Upper lobe of right lung (tissue), 1 donor: Measurements from ENCODE around the gene TWIST2. TPM values are rescaled to one million over a fixed set of nuclear protein-coding genes. Genes with fewer than 3 reads are reported as not detected.

Experiments used
- ATAC-seq: fragments of 200-7000 bp; cut with Tn5 transposase; one replicate; pipeline ENCODE4 v1.9.1; 2020; ENCODE audit warnings: mild to moderate bottlenecking, moderate library complexity
- DNase-seq: peaks from one replicate; pipeline ENCODE4 v3.0.0-alpha.2; 2020
- H3K27ac ChIP-seq: fragments of 200-600 bp; one replicate; pipeline ENCODE4 v1.8.0; 2022
- H3K27me3 ChIP-seq: fragments of 200-600 bp; one replicate; pipeline ENCODE4 v1.8.0; 2022; ENCODE audit warnings: mild to moderate bottlenecking
- H3K36me3 ChIP-seq: fragments of 200-600 bp; one replicate; pipeline ENCODE4 v1.8.0; 2022
- H3K4me1 ChIP-seq: fragments of 200-600 bp; one replicate; pipeline ENCODE4 v1.8.0; 2022
- H3K4me3 ChIP-seq: fragments of 200-600 bp; one replicate; pipeline ENCODE4 v1.8.0; 2022; ENCODE audit warnings: mild to moderate bottlenecking
- H3K9me3 ChIP-seq: fragments of 200-600 bp; one replicate; pipeline ENCODE4 v1.8.0; 2022
- CTCF ChIP-seq: fragments of 200-600 bp; IDR thresholded peaks from one replicate; pipeline ENCODE4 v1.8.0; 2022; ENCODE audit warnings: antibody characterized with exemption
- intact Hi-C: fragments of 100-400 bp; cut with DNase I; formaldehyde crosslinking; loops from one replicate; pipeline ENCODE4 v1.11.0; 2022
- total RNA-seq: library from RNA; stranded (reverse); fragmentation: NEBNext Ultra II Directional; extraction: Animal tissue kit (Norgen Biotek cat#: 25700); gene quantifications from one replicate; pipeline ENCODE4 v1.2.1, GENCODE V29; 2021
- donor health status: DM: no; HTN: yes; CAD: no; lungs with severe emphysema.

Gene TWIST2
- total RNA-seq, 1 donor from 2014 or later: 12.2 TPM

- TF ChIP-seq CTCF: no peak
- H3K4me1 ChIP-seq: no peaks in the 10 kb centered on the region
- no peak for ATAC-seq
These were observed 12.1 kb upstream of the TWIST2 start for GRCh38 chr2:238835726-238836301.

GRCh38 chr2:238838786-238839327 lies 9.0 kb upstream of the TWIST2 start:
- TF ChIP-seq CTCF: no peak
- ATAC-seq: no peak

More at GRCh38 chr2:238835726-238836301, 12.1 kb upstream of the TWIST2 start:
- Histone ChIP-seq H3K27me3 (no peaks in the 10 kb centered on the region), H3K9me3 (no peaks in the 10 kb centered on the region), H3K4me3 (no peak overlapping the region), H3K27ac (no peak overlapping the region), H3K36me3 (no peaks in the 10 kb centered on the region)
- DNase-seq: no peak
- intact Hi-C loops: no loop called here

GRCh38 chr2:238839428-238839827 lies 8.5 kb upstream of the TWIST2 start:
- ATAC-seq: no peak
- H3K27me3 ChIP-seq: peaks cover 5% of the 10 kb centered on the region

More at GRCh38 chr2:238838786-238839327, 9.0 kb upstream of the TWIST2 start:
- no peak for DNase-seq
- Histone ChIP-seq H3K36me3 (no peaks in the 10 kb centered on the region), H3K9me3 (no peaks in the 10 kb centered on the region), H3K27me3 (peaks cover 5% of the 10 kb centered on the region), H3K27ac (no peak overlapping the region), H3K4me1 (no peaks in the 10 kb centered on the region), H3K4me3 (no peak overlapping the region)
- intact Hi-C loops: no loop called here

GRCh38 chr2:238841542-238842164 lies 6.2 kb upstream of the TWIST2 start:
- intact Hi-C loops: no loop called here
- ATAC-seq: no peak
- TF ChIP-seq CTCF: no peak

More at GRCh38 chr2:238839428-238839827, 8.5 kb upstream of the TWIST2 start:
- Histone ChIP-seq H3K4me3 (no peak overlapping the region), H3K36me3 (no peaks in the 10 kb centered on the region), H3K4me1 (no peaks in the 10 kb centered on the region), H3K27ac (no peak overlapping the region), H3K9me3 (no peaks in the 10 kb centered on the region)
- intact Hi-C loops: no loop called here
- DNase-seq: no peak
- no peak for TF ChIP-seq CTCF

GRCh38 chr2:238843476-238843875 lies 4.4 kb upstream of the TWIST2 start:
- no peak for TF ChIP-seq CTCF
- intact Hi-C loops: no loop called here
- H3K27ac ChIP-seq: no peak overlapping the region

More at GRCh38 chr2:238841542-238842164, 6.2 kb upstream of the TWIST2 start:
- no peaks in the 10 kb centered on the region for H3K36me3 ChIP-seq
- no peak overlapping the region for H3K4me3 ChIP-seq
- H3K4me1 ChIP-seq: peaks cover under 1% of the 10 kb centered on the region
- no peak for DNase-seq
- H3K27ac ChIP-seq: no peak overlapping the region
- H3K27me3 ChIP-seq: peaks cover 12% of the 10 kb centered on the region
- no peaks in the 10 kb centered on the region for H3K9me3 ChIP-seq

More at GRCh38 chr2:238843476-238843875, 4.4 kb upstream of the TWIST2 start:
- Histone ChIP-seq H3K27me3 (peaks cover 25% of the 10 kb centered on the region), H3K4me3 (no peak overlapping the region), H3K9me3 (no peaks in the 10 kb centered on the region), H3K4me1 (peaks cover 8% of the 10 kb centered on the region), H3K36me3 (no peaks in the 10 kb centered on the region)
- no peak for ATAC-seq
- DNase-seq: no peak
